Measurements from ENCODE around the gene LOXL4. TPM values are rescaled to one million over a fixed set of nuclear protein-coding genes. Genes with fewer than 3 reads are reported as not detected.

LOXL4 gene
- polyA plus RNA-seq, 3 donors, result 0.03 to 0.05 TPM; not detected in 1

DNA sequence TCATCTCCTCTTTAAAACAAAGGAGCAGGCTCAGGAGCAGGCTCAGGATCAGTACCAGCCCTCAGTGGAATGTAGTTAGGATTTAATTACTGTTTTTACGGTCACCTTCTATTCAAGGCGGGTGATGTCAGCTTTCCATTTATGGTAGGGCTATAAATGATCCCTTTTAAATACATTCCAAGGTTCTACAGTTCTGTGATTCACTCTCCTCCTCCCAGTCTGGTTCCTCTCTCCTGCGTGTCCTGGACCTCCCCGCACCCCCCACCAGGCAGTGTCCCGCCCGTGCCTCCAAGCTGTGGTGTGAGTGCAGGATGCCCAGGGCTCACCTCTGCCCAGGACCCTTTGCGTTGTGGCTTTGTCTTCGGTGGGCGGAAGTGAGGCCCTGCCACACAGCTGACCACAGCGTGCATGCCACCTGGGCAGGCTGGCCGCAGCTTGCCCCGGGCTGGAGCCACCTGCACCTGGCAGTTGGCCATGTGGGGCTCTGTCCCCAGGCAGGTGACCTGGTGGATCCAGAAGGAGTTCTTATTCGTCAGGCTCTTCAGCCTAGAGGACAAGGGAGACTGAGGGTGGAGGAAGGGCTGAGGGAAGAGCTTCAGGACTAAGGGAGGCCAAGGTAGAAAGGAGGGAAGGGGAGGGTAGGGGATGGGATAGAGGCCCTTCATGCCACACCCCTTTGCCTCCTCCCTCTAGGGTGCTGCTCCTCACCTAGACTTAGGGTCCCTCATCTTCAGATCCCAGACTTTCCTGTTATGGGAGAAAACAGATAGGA is 9.1 kb downstream of the LOXL4 start:
- Histone ChIP-seq H3K36me3 (replicated peaks in 1 of 2; ENCODE audit: control insufficient read depth in 1 of 2, insufficient read depth in 2 of 2, low read length in 2 of 2) (peaks cover 4 to 16% of the 10 kb centered on the region in 2 donors), H3K4me1 (ENCODE audit: control insufficient read depth in 1 of 2, insufficient read depth in 2 of 2, low read length in 2 of 2) (peaks cover 17 to 21% of the 10 kb centered on the region in 2 donors), H3K4me3 (replicated peaks in 1 of 3; ENCODE audit: low read depth in 2 of 3, low read length in 3 of 3) (no peak overlapping the region), H3K27ac (ENCODE audit: low read depth in 1 of 2, low read length in 2 of 2) (peak overlapping the region in 1 of 2 donors; percentile 58), H4K20me1 (ENCODE audit: insufficient read depth, low read length) (no peaks in the 10 kb centered on the region), H3K9me3 (replicated peaks in 1 of 2; ENCODE audit: control insufficient read depth in 1 of 2, insufficient read depth in 1 of 2, low read length in 2 of 2) (no peaks in the 10 kb centered on the region), H3K79me2 (ENCODE audit: insufficient read depth, low read length) (no peaks in the 10 kb centered on the region), H2AFZ (ENCODE audit: insufficient read depth, low read depth, low read length, poor library complexity, severe bottlenecking) (no peak overlapping the region), H3K9ac (ENCODE audit: insufficient read depth, low read length, poor library complexity, severe bottlenecking) (no peak overlapping the region), H3K4me2 (replicated peaks; ENCODE audit: extremely low read depth, low read length, poor library complexity, severe bottlenecking) (no peak overlapping the region), H3K27me3 (ENCODE audit: control insufficient read depth in 2 of 2, insufficient read depth in 2 of 2, low read length in 2 of 2) (no peaks in the 10 kb centered on the region)
- Mint-ChIP-seq H3K36me3 (peaks cover 15% of the 10 kb centered on the region in 2 donors), H3K4me3 (no peak overlapping the region), H3K27me3 (ENCODE audit: low read depth in 3 of 3) (peaks cover 1 to 3% (median 2%) of the 10 kb centered on the region in 3 donors), H3K4me1 (peaks cover 23% of the 10 kb centered on the region), H3K9me3 (peaks cover 0 to 4% (median 0%) of the 10 kb centered on the region in 7 donors), H3K27ac (peak overlapping the region in 4 of 7 donors; percentile 46 to 92 (median 73))
- no peak for DNase-seq
- intact Hi-C loops (cut with micrococcal nuclease), result no loop called here
- TF ChIP-seq, protein P1, sequence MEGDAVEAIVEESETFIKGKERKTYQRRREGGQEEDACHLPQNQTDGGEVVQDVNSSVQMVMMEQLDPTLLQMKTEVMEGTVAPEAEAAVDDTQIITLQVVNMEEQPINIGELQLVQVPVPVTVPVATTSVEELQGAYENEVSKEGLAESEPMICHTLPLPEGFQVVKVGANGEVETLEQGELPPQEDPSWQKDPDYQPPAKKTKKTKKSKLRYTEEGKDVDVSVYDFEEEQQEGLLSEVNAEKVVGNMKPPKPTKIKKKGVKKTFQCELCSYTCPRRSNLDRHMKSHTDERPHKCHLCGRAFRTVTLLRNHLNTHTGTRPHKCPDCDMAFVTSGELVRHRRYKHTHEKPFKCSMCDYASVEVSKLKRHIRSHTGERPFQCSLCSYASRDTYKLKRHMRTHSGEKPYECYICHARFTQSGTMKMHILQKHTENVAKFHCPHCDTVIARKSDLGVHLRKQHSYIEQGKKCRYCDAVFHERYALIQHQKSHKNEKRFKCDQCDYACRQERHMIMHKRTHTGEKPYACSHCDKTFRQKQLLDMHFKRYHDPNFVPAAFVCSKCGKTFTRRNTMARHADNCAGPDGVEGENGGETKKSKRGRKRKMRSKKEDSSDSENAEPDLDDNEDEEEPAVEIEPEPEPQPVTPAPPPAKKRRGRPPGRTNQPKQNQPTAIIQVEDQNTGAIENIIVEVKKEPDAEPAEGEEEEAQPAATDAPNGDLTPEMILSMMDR (IDR thresholded peaks at IDR 0.05), result no peak
- WGBS (ENCODE audit: insufficient coverage), result 76% methylated on average over 8 of the region's 13 CpGs

DNA sequence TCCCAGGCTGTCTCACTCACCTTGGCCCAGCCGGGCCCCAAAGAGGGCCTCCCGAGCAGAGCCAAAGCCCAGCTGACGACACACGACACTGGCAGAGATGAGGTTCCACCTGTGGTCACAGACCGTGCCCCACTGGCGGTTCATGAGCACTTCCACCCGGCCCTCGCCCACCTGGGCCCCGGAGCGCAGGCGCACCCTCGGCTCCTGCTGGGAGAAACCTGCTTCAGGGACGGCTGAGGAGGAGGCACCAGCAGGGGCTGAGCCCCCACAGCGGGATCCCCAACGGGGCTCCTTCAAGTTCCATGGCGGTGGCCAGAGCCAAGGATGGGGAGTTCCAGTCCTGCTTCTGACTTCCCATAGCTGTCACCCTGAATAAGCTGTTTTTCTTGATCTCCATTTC is 10.0 kb downstream of the LOXL4 start:
- Mint-ChIP-seq H3K27me3 (ENCODE audit: low read depth in 3 of 3) (peaks cover 0 to 3% (median 2%) of the 10 kb centered on the region in 3 donors), H3K9me3 (no peaks in the 10 kb centered on the region), H3K27ac (peak overlapping the region in 1 of 7 donors; percentile 71), H3K4me3 (no peak overlapping the region), H3K36me3 (peaks cover 15 to 17% of the 10 kb centered on the region in 2 donors), H3K4me1 (peaks cover 21% of the 10 kb centered on the region)
- 92% methylated on average over 16 of the region's 16 CpGs for WGBS (ENCODE audit: insufficient coverage)
- Histone ChIP-seq H4K20me1 (ENCODE audit: insufficient read depth, low read length) (no peaks in the 10 kb centered on the region), H3K27ac (ENCODE audit: low read depth in 1 of 2, low read length in 2 of 2) (no peak overlapping the region), H3K27me3 (ENCODE audit: control insufficient read depth in 2 of 2, insufficient read depth in 2 of 2, low read length in 2 of 2) (no peaks in the 10 kb centered on the region), H3K9me3 (replicated peaks in 1 of 2; ENCODE audit: control insufficient read depth in 1 of 2, insufficient read depth in 1 of 2, low read length in 2 of 2) (no peaks in the 10 kb centered on the region), H2AFZ (ENCODE audit: insufficient read depth, low read depth, low read length, poor library complexity, severe bottlenecking) (no peak overlapping the region), H3K4me3 (replicated peaks in 1 of 3; ENCODE audit: low read depth in 2 of 3, low read length in 3 of 3) (no peak overlapping the region), H3K4me1 (ENCODE audit: control insufficient read depth in 1 of 2, insufficient read depth in 2 of 2, low read length in 2 of 2) (peaks cover 17 to 20% of the 10 kb centered on the region in 2 donors), H3K79me2 (ENCODE audit: insufficient read depth, low read length) (no peaks in the 10 kb centered on the region), H3K36me3 (replicated peaks in 1 of 2; ENCODE audit: control insufficient read depth in 1 of 2, insufficient read depth in 2 of 2, low read length in 2 of 2) (peaks cover 4 to 16% of the 10 kb centered on the region in 2 donors), H3K9ac (ENCODE audit: insufficient read depth, low read length, poor library complexity, severe bottlenecking) (no peak overlapping the region), H3K4me2 (replicated peaks; ENCODE audit: extremely low read depth, low read length, poor library complexity, severe bottlenecking) (no peak overlapping the region)
- intact Hi-C loops (cut with micrococcal nuclease), result no loop called here
- TF ChIP-seq, protein P1 (IDR thresholded peaks at IDR 0.05), result no peak
- DNase-seq, result no peak
